ENCODE measurements around the gene STT3B.

DNA sequence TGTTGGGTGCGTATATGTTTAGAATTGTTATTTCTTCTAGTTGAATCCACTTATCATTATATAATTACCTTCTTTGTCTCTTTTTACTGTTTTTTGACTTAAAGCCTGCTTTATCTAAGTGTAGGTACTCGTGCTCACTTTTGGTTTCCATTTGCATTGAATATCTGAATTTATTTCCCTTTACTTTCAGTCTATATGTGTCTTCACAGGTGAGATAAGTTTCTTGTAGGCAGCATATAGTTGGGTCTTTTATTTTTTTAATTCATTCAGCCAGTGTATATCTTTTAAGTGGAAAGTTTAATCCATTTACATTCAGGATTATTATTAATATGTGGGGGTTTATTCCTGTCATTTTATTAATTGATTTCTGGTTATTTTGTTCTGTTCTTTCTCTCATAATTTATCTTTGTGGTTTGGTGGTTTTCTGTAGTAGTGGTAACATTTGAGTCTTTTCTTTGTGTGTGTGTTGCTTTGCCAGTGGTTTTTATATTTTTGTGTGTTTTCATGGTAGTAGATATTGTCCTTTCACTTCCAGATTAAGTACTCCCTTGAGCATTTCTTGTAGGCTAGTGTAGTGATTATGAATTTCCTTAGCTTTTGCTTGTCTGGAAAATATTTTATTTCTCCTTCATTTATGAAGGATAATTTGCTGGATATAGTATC is 27.3 kb downstream of the STT3B start:
- no peak for TF ChIP-seq CTCF (IDR thresholded peaks at IDR 0.05)
- TF ChIP-seq POLR2A (IDR thresholded peaks at IDR 0.05), result no peak

Measured in body of pancreas (tissue), 4 donors.